AG09319 (cell line): ENCODE measurements around the gene BRICD5.

Experiments
- DNase-seq: peaks from one replicate; pipeline ENCODE4 v3.0.0-alpha.2; 2010; ENCODE audit warnings: low read depth; ENCODE audit errors: extremely low read depth
- CTCF ChIP-seq: IDR thresholded peaks from 2 replicates; pipeline ENCODE4 v1.5.1; 2011; ENCODE audit warnings: low read depth, mild to moderate bottlenecking, inconsistent platforms, low read length, moderate library complexity

The BRICD5 gene

GRCh38 chr16:2165861-2166260 lies 44.8 kb downstream of the BRICD5 start:
- no peak for DNase-seq
- no peak for TF ChIP-seq CTCF

GRCh38 chr16:2163211-2163881 lies 47.3 kb downstream of the BRICD5 start:
- no peak for DNase-seq
- TF ChIP-seq CTCF = no peak

- TF ChIP-seq CTCF = no peak
- no peak for DNase-seq
Measured at GRCh38 chr16:2162676-2163118, 48.0 kb downstream of the BRICD5 start.

- no peak for DNase-seq
- TF ChIP-seq CTCF = no peak
Measured at GRCh38 chr16:2161911-2162310, 48.8 kb downstream of the BRICD5 start.

- DNase-seq = no peak
- no peak for TF ChIP-seq CTCF
Measured at GRCh38 chr16:2160915-2161551, 49.6 kb downstream of the BRICD5 start.
